Measurements from ENCODE around the gene SLC37A4.

- no peak for TF ChIP-seq POLR2A (IDR thresholded peaks at IDR 0.05)
- TF ChIP-seq CTCF (IDR thresholded peaks at IDR 0.05 in 4 of 5, conservative IDR thresholded peaks at IDR 0.05 in 1 of 5): no peak
Measured at GRCh38 chr11:119025099-119025473, 5.6 kb downstream of the SLC37A4 start.

All from gastrocnemius medialis (tissue), 4 donors.